Liver (tissue), 9 donors: Measurements from ENCODE around the gene CLEC4E. TPM values are rescaled to one million over a fixed set of nuclear protein-coding genes. Genes with fewer than 3 reads are reported as not detected.
"Not testable (repeated sequence)": the region's sequence is repeated elsewhere in the genome, so short reads cannot be mapped to it uniquely, and the experiment has no call there.

ENCODE experiments used
- DNase-seq: peaks from one replicate; pipeline ENCODE4 v3.0.0-alpha.2; 2017; ENCODE audit warnings: low spot score
- H3K27ac ChIP-seq, 2 donors: one replicate each; pipeline ENCODE4 v1.7.0; 2013; ENCODE audit warnings: inconsistent platforms in 2 of 2, low read length in 2 of 2, control low read depth in 1 of 2, low read depth in 1 of 2, mild to moderate bottlenecking in 1 of 2
- H3K27me3 ChIP-seq, 4 donors: one replicate each; pipeline versions ENCODE4 v1.6.1 to v1.7.0; 2013; ENCODE audit warnings: low read length in 3 of 4, inconsistent platforms in 1 of 4, mild to moderate bottlenecking in 1 of 4, moderate library complexity in 1 of 4; ENCODE audit not compliant: control insufficient read depth in 4 of 4, insufficient read depth in 4 of 4
- H3K36me3 ChIP-seq, 4 donors: one replicate each; pipeline versions ENCODE4 v1.6.1 to v1.7.0; 2013; ENCODE audit warnings: low read length in 3 of 4, mild to moderate bottlenecking in 3 of 4, low read depth in 1 of 4, moderate library complexity in 1 of 4; ENCODE audit not compliant: control insufficient read depth in 4 of 4, insufficient read depth in 3 of 4
- H3K4me1 ChIP-seq, 4 donors: one replicate each; pipeline versions ENCODE4 v1.6.1 to v1.7.0; 2013; ENCODE audit warnings: low read length in 3 of 4, mild to moderate bottlenecking in 3 of 4, moderate library complexity in 1 of 4; ENCODE audit not compliant: control insufficient read depth in 4 of 4, insufficient read depth in 4 of 4
- H3K4me3 ChIP-seq, 3 donors: one replicate each; pipeline versions ENCODE4 v1.6.1 to v1.7.0; 2013; ENCODE audit warnings: low read length in 3 of 3, control low read depth in 1 of 3, low read depth in 1 of 3, mild to moderate bottlenecking in 1 of 3
- H3K9ac ChIP-seq, 2 donors: one replicate each; pipeline ENCODE4 v1.7.0; 2013; ENCODE audit warnings: low read length in 2 of 2, mild to moderate bottlenecking in 2 of 2, moderate library complexity in 2 of 2, control low read depth in 1 of 2, low read depth in 1 of 2
- H3K9me3 ChIP-seq, 4 donors: one replicate each; pipeline versions ENCODE4 v1.6.1 to v1.7.0; 2013; ENCODE audit warnings: low read length in 3 of 4; ENCODE audit not compliant: control insufficient read depth in 4 of 4
- EGR1 ChIP-seq, 2 donors: IDR thresholded peaks; 2 replicates each; pipeline ENCODE4 v1.6.1; 2016 to 2018; ENCODE audit warnings: antibody characterized with exemption in 2 of 2, low read depth in 2 of 2
- FOXA1 ChIP-seq: IDR thresholded peaks from 2 replicates; pipeline ENCODE4 v1.6.1; 2016; ENCODE audit warnings: antibody characterized with exemption
- FOXA2 ChIP-seq: IDR thresholded peaks from 2 replicates; pipeline ENCODE4 v1.6.1; 2016; ENCODE audit warnings: antibody characterized with exemption
- GABPA ChIP-seq, 2 donors: IDR thresholded peaks in 1 of 2; conservative IDR thresholded peaks in 1 of 2; 2 replicates each; pipeline ENCODE4 v1.6.1; 2016; ENCODE audit warnings: antibody characterized with exemption in 2 of 2, mild to moderate bottlenecking in 1 of 2, moderate library complexity in 1 of 2
- HNF4A ChIP-seq, 2 donors: conservative IDR thresholded peaks; 2 replicates each; pipeline ENCODE4 v1.6.1; 2016; ENCODE audit warnings: antibody characterized with exemption in 2 of 2, mild to moderate bottlenecking in 2 of 2
- HNF4G ChIP-seq: IDR thresholded peaks from 2 replicates; pipeline ENCODE4 v1.6.1; 2016; ENCODE audit warnings: antibody characterized with exemption
- JUND ChIP-seq, 2 donors: IDR thresholded peaks; 2 replicates each; pipeline ENCODE4 v1.6.1; 2016; ENCODE audit warnings: antibody characterized with exemption in 2 of 2
- RXRA ChIP-seq, 2 donors: IDR thresholded peaks; 2 replicates each; pipeline ENCODE4 v1.6.1; 2017 to 2018; ENCODE audit warnings: antibody characterized with exemption in 2 of 2, mild to moderate bottlenecking in 1 of 2
- SP1 ChIP-seq: IDR thresholded peaks from 2 replicates; pipeline ENCODE4 v1.6.1; 2018; ENCODE audit warnings: antibody characterized with exemption, mild to moderate bottlenecking
- WGBS: extraction: QIAGEN DNeasy Blood & Tissue Kit; methylation state at CpG from one replicate; pipeline ENCODE4 v1.1.7; 2013; 5-methylcytosine and 5-hydroxymethylcytosine counted together
- polyA plus RNA-seq, 2 donors: library from polyadenylated mRNA; stranded (reverse) in 1 of 2; unstranded in 1 of 2; fragments of 200-250 nt in 1 of 2; fragments of >200 nt in 1 of 2; fragmentation: Nextera tagmentation in 1 of 2; extraction: Ambion mirVana in 1 of 2; gene quantifications; one replicate each; pipeline versions ENCODE4 v1.2.1 to v1.2.3, GENCODE V29; 2013 to 2015
- total RNA-seq, 2 donors: library from RNA; depleted of rRNA; stranded (reverse); fragments of >200 nt; gene quantifications; one replicate each; pipeline ENCODE4 v1.2.3, GENCODE V29; 2014
- TF ChIP-seq, protein P1 (sequence below): fragments of 150-350 bp; IDR thresholded peaks from 2 replicates; pipeline ENCODE4 v1.5.1; 2017; ENCODE audit warnings: improper control_type of control experiment, low read depth, low read length; ENCODE audit not compliant: missing input control
- TF ChIP-seq, protein P2 (sequence below): IDR thresholded peaks from 2 replicates; pipeline ENCODE4 v1.6.1; 2016; ENCODE audit warnings: antibody characterized with exemption
- TF ChIP-seq, protein P3 (sequence below): IDR thresholded peaks from 2 replicates; pipeline ENCODE4 v1.6.1; 2016; ENCODE audit warnings: antibody characterized with exemption
- donor health status: healthy.
- donor health status: healthy.
- donor health status: healthy.
- donor health status: healthy.
- donor health status: healthy.

The CLEC4E gene
- total and polyA plus RNA-seq, 4 donors: 0.05 to 2.9 (median 1.7) TPM

DNA sequence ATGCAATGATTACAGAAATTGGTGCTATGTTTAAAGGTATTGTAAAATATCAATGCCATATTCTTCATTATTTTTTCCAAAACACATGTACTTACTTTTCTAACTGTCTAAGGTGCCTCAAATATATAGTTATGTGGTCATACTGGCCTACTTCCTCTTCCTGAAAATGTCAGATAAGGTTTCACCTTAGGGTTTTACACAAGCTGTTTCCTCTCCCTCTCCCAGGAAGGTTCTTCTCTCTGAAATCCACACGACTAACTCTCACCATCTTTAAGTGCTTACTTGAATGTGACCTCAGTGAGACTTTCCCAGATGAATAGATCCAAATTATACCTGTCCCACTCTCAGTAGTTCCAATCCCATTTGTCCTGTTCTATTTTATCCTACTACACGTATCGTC, 39.0 kb downstream of the CLEC4E start (continued):
- TF ChIP-seq, protein P1, sequence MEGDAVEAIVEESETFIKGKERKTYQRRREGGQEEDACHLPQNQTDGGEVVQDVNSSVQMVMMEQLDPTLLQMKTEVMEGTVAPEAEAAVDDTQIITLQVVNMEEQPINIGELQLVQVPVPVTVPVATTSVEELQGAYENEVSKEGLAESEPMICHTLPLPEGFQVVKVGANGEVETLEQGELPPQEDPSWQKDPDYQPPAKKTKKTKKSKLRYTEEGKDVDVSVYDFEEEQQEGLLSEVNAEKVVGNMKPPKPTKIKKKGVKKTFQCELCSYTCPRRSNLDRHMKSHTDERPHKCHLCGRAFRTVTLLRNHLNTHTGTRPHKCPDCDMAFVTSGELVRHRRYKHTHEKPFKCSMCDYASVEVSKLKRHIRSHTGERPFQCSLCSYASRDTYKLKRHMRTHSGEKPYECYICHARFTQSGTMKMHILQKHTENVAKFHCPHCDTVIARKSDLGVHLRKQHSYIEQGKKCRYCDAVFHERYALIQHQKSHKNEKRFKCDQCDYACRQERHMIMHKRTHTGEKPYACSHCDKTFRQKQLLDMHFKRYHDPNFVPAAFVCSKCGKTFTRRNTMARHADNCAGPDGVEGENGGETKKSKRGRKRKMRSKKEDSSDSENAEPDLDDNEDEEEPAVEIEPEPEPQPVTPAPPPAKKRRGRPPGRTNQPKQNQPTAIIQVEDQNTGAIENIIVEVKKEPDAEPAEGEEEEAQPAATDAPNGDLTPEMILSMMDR: no peak

DNA sequence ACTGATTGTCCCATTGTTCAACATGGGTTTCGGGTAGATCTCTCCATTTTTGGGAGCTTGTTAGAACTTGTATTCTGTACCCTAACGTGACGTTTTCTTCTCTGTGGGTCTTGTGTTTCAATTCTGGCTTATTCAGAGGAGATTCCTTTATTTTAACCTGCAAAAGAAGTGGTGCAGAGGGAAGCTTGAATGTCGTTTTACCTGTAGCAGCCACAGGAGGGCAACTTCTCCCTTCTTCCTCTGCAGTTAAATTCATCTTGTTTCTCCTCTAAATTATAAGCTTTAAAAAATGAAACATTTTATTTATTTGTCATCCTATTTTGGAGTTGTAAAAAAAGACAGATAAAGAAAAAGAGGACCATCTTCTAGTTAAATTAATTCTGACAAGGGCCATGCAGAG, 41.1 kb downstream of the CLEC4E start:
- Histone ChIP-seq H3K9me3 (no peaks in the 10 kb centered on the region), H3K27ac (no peak overlapping the region), H3K27me3 (no peaks in the 10 kb centered on the region), H3K9ac (no peak overlapping the region), H3K4me1 (no peaks in the 10 kb centered on the region), H3K36me3 (no peaks in the 10 kb centered on the region), H3K4me3 (no peak overlapping the region)
- WGBS: 49% methylated on average over 4 of the region's 4 CpGs
- no peak for TF ChIP-seq GABPA (IDR thresholded peaks at IDR 0.05 in 1 of 2, conservative IDR thresholded peaks at IDR 0.05 in 1 of 2)
- no peak for TF ChIP-seq HNF4G
- TF ChIP-seq, protein P2, sequence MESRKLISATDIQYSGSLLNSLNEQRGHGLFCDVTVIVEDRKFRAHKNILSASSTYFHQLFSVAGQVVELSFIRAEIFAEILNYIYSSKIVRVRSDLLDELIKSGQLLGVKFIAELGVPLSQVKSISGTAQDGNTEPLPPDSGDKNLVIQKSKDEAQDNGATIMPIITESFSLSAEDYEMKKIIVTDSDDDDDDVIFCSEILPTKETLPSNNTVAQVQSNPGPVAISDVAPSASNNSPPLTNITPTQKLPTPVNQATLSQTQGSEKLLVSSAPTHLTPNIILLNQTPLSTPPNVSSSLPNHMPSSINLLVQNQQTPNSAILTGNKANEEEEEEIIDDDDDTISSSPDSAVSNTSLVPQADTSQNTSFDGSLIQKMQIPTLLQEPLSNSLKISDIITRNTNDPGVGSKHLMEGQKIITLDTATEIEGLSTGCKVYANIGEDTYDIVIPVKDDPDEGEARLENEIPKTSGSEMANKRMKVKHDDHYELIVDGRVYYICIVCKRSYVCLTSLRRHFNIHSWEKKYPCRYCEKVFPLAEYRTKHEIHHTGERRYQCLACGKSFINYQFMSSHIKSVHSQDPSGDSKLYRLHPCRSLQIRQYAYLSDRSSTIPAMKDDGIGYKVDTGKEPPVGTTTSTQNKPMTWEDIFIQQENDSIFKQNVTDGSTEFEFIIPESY: no peak
- TF ChIP-seq FOXA2: no peak
- TF ChIP-seq, protein P1: no peak
- no peak for TF ChIP-seq EGR1 (IDR thresholded peaks at IDR 0.05; ENCODE audit: low read depth in 2 of 2)
- TF ChIP-seq HNF4A (conservative IDR thresholded peaks at IDR 0.05): no peak
- TF ChIP-seq SP1: no peak
- no peak for TF ChIP-seq RXRA (IDR thresholded peaks at IDR 0.05)
- no peak for TF ChIP-seq FOXA1
- no peak for TF ChIP-seq JUND (IDR thresholded peaks at IDR 0.05)
- TF ChIP-seq, protein P3, sequence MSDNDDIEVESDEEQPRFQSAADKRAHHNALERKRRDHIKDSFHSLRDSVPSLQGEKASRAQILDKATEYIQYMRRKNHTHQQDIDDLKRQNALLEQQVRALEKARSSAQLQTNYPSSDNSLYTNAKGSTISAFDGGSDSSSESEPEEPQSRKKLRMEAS: no peak
- DNase-seq: no peak

DNA sequence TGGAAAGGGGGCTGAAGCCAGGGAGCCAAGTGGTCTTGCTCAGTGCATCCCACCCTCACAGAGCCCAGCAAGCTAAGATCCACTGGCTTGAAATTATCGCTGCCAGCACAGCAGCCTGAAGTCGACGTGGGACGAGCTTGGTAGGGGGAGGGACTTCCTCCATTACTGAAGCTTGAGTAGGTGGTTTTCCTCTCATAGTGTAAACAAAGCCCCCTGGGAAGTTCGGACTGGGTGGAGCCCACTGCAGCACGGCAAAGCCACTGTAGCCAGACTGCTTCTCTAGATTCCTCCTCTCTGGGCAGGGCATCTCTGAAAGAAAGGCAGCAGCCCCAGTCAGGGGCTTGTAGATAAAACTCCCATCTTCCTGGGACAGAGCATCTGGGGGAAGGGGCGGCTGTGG, 44.6 kb downstream of the CLEC4E start:
- not testable (repeated sequence) for H3K4me3 ChIP-seq, H3K27me3 ChIP-seq, DNase-seq, H3K36me3 ChIP-seq, H3K9me3 ChIP-seq, H3K4me1 ChIP-seq, H3K27ac ChIP-seq, H3K9ac ChIP-seq
- WGBS: 62% methylated on average over 7 of the region's 7 CpGs

DNA sequence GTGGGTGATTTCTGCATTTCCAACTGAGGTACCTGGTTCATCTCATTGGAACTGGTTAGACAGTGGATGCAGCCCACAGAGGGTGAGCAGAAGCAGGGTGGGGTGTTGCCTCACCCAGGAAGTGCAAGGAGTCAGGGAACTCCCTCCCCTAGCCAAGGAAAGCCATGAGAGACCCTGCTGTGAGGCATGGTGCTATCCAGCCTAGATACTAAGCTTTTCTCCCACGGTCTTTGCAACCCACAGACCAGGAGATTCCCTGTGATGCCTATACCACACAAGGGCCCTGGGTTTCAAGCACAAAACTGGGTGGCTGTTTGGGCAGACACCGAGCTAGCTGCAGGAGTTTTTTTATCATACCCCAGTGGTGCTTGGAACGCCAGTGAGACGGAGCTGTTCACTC, 45.0 kb downstream of the CLEC4E start:
- H3K27me3 ChIP-seq, H3K9ac ChIP-seq, H3K4me3 ChIP-seq, H3K36me3 ChIP-seq, H3K4me1 ChIP-seq, H3K27ac ChIP-seq, DNase-seq, H3K9me3 ChIP-seq: not testable (repeated sequence)
- WGBS: 80% methylated on average over 4 of the region's 4 CpGs
